C4-2B (cell line): ENCODE measurements around the gene ATG9A.
"Not testable (repeated sequence)": the region's sequence is repeated elsewhere in the genome, so short reads cannot be mapped to it uniquely, and the experiment has no call there.

Experiments used
- H3K27ac ChIP-seq: fragments of 450-650 bp; 2 replicates; pipeline ENCODE4 v1.5.1; 2017
- CTCF ChIP-seq: fragments of 450-650 bp; conservative IDR thresholded peaks from 2 replicates; pipeline ENCODE4 v1.5.1; 2017; ENCODE audit warnings: mild to moderate bottlenecking
- ZFX ChIP-seq: fragments of 450-650 bp; IDR thresholded peaks from 2 replicates; pipeline ENCODE4 v1.6.1; 2017

The ATG9A gene

GRCh38 chr2:219261024-219261855, 31.8 kb upstream of the ATG9A start:
- TF ChIP-seq CTCF (no peak), ZFX (no peak)
- no peak overlapping the region for H3K27ac ChIP-seq

GRCh38 chr2:219258942-219259341, 29.5 kb upstream of the ATG9A start:
- not testable (repeated sequence) for H3K27ac ChIP-seq

GRCh38 chr2:219254590-219255201, 25.3 kb upstream of the ATG9A start:
- TF ChIP-seq ZFX (no peak), CTCF (no peak)
- peak overlapping the region; percentile 84; the same call in 1 of the 2 replicates for H3K27ac ChIP-seq

- peak within 1 kb of the TSS; percentile 84 for H3K27ac ChIP-seq
These were observed 24.5 kb upstream of the ATG9A start, which contains the start of gene TUBA4A for GRCh38 chr2:219253753-219254589. Gene TUBA4A (minus strand): TSS chr2:219253918. CDS start chr2:219253858, 60 bp downstream.

GRCh38 chr2:219252900-219253752, 23.7 kb upstream of the ATG9A start, which contains the start of gene TUBA4B:
Gene TUBA4B (plus strand): TSS chr2:219253243. CDS start chr2:219253408, 165 bp downstream.
- H3K27ac ChIP-seq = peak within 1 kb of the TSS; percentile 84
- TF ChIP-seq ZFX = peak; percentile 41; the same call in 1 of the 2 replicates
- TF ChIP-seq CTCF = no peak

More at GRCh38 chr2:219253753-219254589, 24.5 kb upstream of the ATG9A start, which contains the start of gene TUBA4A:
- no peak for TF ChIP-seq CTCF
- no peak for TF ChIP-seq ZFX

- TF ChIP-seq CTCF (no peak), ZFX (no peak)
- peak overlapping the region; percentile 84 for H3K27ac ChIP-seq
These were observed 23.1 kb upstream of the ATG9A start for GRCh38 chr2:219252570-219252899.

GRCh38 chr2:219252084-219252483, 22.6 kb upstream of the ATG9A start:
- TF ChIP-seq ZFX (no peak), CTCF (no peak)
- H3K27ac ChIP-seq = peak overlapping the region; percentile 84
